HG03159 (cell line): ENCODE measurements around the gene BICC1.

Experiments
- ATAC-seq: cut with Tn5 transposase; IDR thresholded peaks from one replicate; pipeline ENCODE4 v1.9.1; 2021; ENCODE audit warnings: mild to moderate bottlenecking, moderate library complexity; ENCODE audit not compliant: unreplicated experiment

BICC1 gene

DNA sequence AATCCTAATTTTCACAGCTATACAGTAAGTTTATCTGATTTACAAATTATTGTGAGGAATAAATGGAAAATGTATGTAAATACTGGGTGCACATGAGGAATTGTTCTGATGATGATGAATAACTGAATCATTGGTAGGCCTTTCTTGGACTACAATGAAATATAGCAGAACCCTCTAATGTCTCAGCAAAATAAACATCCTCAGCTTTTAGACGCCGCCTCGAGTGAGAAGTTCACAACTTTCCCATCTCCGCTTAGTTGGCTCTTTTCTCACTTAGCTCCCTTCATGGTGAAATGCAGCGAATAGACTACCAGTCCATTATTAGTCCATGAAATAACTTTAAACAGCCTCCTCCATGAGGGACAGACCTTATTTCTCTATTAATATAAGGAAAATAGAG, 182.3 kb downstream of the BICC1 start:
- ATAC-seq = no peak

DNA sequence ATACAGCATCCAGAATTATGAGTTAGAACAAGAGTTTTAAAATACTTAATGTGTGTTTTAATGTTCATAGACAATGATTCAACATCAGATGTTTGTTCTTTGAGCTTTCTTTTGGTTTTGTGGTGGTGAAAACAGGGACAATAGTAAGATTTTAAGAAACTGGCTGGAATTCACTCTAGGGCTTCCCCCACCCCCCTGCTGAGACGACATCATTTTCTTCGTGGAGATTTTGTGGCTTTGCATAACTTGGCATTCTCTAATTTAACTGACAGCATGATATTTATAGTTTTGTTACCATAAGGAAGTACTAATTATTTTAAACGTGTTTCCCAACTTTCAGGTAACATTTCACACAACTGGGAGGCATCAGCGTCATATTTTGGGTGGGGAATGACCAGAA, 184.1 kb downstream of the BICC1 start:
- ATAC-seq = no peak

DNA sequence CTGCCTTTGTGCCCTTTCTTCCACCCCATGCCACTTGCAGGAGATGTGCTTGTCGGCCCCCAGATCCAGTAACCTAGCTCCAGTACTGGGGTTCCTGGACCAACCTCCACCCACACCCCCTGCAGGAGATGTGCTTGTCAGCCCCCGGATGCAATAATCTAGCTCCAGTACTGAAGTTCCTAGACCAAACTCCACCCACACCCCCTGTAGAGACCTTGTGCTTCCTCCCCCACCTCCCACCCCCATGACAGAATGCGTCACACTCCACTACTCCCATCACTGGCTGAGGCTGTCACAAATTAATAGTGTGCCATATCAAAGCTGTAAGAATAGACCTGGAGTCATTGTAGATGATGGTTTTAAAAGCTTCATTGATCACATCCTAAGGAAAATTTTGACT, 185.0 kb downstream of the BICC1 start:
- no peak for ATAC-seq

DNA sequence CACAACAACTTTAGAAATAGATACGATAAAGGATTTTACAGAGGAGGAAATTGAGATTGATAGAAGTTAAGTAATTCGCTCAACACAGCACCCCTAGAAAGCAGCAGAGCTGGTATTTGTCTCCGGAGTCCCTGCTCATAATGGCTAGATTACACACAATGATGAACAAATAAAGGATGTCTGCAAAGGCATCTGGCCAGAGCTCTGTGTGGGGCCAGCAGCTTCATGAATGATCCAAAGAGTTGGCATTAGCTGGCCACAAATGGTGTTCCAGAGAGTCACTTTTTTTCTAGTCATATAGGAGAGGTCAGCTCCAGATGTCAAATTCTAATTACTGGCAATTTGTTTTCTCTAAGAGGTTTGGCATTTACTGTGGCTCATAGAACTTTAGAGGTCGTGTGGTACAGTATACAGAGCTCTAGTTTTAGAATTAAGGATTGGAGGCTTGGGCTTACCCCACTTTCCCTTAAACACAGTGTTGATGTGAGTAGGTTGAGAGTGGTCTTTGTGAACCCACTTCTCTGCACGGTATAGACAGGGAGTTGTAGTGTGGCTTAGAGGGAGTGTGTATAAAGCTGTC, 186.2 kb downstream of the BICC1 start:
- ATAC-seq = no peak

DNA sequence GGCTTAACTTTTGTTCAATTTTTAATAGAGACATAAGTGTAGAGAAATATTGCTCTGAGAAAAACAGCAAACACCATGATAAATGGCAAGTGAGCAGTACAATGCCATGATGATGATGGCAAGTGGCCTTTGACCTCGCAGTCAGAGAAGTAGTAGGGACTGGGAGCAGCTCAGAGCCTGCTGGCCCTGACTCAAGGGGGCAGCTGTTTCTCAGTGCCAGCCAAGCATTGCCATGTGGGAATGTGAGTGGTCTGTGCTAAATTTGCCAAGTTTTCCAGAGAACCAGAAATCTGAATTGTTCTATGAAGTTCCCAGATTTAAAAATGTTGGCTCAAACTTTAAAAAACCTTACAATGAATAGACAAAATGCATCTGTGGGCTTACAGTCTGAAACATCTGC, 187.9 kb downstream of the BICC1 start:
- no peak for ATAC-seq

DNA sequence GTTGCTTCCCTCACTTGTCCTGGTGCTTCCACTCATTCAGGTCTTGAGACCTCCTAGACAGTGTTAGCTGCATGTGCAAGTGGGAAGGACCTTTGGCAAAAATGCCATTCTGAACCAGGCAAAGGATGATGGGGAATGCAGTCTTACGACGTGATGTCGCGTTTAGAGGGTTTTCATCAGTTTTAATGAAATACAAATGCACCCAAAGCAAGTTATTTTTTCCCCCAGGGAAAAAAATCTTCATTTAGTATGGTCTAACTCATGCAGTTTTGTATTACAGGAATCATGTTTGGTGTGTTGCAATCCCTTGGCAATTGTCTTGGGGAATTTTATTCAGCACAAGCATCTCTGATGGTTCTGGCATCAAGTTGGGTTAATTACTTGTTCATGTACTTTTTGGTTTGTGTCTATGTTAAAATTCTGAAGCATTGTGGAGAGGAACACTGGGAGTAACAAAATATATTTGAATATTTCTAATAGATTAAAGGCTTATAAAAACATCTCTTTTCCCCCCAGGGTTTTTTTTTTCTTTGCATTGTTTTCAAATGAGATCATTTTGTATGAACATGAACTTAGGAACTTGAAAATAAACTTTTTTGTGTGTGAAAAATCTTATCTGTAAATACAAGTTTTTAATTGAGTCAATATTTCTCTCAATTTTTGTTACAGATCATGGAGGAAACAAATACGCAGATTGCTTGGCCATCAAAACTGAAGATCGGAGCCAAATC, 188.9 kb downstream of the BICC1 start:
- ATAC-seq = no peak

DNA sequence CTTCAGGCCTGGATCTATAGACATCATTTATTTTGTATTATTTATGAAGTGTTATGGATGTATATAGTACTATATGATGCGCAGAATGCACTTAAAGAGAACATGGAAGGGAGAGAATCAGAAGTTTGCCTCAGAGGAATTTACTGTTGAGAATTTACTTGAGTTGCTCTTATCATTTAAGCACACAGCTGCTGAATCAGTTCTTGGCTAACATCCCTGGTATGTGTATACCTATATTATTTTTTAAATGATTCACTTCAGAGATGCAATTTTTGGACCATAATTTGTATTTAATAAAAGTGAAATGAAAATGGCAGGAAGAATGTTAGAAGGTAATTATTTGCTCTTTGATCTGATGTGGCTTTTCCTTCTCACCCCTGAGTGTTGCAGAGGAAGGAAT, 191.6 kb downstream of the BICC1 start:
- no peak for ATAC-seq

DNA sequence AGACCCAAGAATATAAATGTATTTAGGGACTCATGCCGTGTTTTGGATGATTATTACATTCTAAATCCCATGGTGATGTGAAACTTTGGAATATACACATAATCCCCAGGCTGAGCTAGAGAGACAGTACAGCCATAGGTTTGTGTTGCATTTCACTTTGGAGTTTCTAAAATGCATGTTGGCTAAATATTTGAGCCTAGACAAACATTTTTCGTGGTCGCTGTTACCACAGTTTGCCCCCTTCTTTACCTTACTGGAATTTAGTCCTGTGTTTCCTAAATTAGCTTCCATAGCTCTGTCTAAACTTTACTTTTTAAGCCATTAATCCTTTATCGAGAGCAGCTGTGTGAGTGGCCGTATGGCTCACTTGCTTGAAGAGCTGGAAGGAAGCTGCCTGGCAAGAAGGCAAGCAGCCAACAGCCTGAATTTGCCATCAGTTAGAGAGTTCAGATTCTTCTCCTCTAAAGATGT, 192.0 kb downstream of the BICC1 start:
- ATAC-seq = no peak

DNA sequence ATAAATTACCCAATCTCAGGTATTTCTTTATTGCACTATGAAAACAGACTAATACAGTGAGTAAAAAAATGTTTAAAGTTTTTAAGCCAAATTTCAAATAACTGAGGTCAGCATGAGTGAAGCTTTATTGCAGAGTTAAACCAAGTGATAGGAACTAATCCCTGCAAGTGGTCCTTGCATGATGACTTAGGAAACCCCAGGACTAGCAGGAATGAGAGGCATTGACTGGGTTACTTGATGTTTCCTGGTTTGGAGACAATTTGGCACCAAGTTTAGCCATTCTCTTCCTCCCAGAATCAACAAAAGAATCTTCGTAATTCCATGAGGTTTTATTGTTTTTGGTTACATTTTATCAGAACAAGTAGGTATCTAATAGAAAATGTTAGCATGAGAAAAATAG, 194.2 kb downstream of the BICC1 start:
- no peak for ATAC-seq

DNA sequence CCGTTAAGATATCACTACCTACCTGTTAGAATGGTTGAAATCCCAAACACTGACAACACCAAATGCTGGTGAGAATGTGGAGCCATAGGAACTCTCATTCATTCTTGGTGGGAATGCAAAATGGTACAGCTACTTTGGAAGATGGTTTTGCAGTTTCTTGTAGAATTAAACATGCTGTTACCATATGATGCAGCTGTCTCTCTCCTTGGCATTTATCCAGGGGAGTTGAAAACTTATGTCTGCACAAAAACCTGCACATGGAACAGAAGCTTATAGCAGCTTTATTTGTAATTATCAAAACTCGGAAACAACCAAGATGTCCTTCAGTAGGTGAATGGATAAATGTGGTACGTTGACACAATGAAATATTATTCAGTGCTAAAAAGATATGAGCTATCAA, 199.5 kb downstream of the BICC1 start:
- no peak for ATAC-seq

DNA sequence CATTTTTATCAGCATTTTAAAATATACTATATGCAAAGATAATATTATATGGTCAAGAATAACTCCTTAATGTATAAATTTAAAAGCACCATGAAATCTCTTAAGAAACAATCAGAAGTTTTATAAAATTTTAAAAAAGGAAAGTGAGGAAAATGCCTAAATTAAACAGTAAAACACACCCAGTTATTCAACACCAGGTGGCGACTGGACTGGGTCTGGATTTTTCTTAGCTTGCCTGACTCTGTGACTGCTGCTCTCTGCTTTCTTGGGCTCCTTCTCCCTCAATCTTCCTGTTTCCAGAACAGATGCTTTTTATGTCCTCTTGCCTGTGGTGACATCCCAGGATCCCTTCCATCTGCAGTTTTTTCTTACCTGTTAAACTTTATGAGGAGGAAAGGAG, 200.3 kb downstream of the BICC1 start:
- no peak for ATAC-seq

DNA sequence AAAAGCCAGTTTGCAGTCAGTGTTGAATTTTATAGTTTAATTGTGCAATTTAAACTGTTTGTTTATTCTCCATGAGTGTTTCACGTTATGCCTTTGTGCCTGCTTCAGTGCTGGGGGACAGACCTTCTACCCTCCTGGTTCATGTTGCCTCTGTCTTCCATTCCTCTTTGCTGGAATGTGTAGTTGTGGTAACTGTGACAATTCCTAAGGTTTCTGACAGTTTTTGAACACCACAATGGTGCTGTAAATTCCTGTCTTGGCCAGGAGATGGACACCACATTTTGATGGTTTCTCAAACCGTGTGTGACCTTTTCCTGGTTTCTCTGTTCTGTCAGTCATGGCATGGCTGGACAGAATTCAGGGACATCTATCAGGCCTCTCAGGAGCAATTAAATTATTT, 201.7 kb downstream of the BICC1 start:
- no peak for ATAC-seq

DNA sequence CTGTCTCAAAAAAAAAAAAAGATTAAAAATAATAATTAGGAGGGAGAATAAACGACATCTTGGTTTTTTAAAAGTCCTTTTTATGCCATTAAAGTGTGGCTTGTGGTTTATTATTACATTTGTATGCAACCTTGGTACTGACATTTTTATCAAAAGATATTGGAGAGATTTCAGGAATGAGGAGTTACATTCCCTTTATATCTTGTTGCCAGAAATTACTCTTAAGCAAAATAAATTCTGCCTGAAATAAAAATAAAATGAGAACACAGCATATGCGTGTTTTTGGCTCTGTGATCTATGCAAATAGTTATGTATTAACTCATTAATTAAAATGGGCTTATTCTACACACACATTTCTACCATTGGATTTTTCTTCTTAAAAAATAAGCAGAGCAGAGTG, 202.4 kb downstream of the BICC1 start:
- no peak for ATAC-seq

DNA sequence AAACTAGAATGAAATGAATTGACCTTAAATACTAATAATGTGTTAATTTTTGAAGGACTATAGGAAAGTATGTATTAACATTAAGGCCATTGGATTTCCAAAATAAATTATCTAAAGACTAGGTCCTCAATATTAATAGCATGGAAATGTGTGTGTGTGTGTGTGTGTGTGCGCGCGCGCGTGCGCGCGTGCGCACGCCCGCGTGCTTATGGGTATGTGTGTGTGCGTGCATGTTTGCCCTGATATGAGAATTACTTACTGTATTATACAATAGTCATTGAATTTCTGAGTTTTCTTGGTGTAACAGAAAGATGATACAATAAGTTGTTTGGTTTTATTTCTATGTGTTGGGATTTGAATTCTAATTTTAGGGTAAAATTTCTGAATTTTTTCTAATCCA, 205.9 kb downstream of the BICC1 start:
- ATAC-seq = no peak

DNA sequence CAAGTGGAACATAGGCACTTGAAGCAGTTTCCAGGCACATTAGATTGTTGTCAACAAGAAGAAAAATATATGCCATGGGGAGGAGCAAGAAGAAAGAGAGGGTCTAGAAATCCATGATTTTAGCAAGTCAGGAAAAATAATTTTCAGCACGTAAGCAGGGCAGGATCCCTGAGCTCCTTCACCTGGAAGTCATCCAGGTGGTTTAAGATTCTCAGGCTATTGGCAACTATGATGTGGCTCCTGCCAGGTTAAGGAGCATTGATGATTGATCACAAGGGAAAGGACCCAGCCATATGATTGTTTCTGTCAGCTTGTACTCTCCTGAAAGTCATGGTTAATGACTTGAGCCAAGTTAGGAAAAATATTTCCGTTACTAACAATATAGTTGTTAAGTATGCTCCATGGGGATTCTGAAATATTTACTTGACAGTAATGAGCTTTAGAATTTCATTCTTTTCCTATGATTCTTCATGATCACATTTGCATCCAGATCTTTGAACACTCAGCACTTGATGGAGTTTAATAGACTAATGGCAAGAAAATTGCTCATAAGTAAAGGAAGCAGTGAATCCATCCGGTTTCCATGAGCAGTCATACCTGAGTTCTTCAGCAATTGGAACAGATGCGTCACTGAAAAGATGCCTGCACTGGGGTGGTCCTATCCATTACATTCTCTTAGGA, 209.1 kb downstream of the BICC1 start:
- no peak for ATAC-seq

DNA sequence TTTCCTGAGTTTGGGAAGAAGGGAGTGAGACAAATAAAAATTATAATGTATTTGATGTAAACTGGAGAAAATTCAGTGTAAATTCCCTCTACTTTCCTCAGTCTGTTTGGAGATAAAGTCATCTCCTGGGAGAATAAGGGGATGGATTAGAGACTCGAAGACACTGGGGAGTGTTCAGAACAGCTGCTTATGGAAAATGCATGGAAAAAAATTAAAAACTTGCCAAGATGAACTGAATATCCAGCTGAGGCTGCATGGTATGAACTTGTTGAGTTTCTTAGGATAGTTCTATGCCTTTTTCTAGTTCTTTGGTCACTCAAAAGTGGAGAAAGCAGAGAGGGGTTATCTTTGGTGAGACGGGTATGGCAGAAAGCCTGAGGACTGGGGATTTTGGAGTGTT, 210.5 kb downstream of the BICC1 start:
- no peak for ATAC-seq

DNA sequence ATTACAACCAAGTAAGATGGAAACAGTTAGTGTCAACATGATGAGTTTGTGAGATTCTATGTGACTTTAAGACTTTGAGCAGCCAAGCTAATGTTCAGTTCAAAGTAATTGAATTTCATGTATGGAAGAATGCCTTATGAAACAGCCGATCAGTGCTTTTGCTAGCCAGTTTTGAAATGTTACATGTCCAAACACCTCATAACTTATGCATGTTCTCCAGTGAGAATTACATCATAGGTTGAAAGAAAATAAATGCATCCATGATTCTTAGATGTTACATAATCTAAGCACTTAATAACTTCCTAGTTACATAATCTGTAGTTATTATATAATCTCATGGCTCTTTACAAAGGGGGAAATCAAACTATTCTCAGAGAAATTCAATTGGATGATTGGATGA, 211.3 kb downstream of the BICC1 start:
- no peak for ATAC-seq

DNA sequence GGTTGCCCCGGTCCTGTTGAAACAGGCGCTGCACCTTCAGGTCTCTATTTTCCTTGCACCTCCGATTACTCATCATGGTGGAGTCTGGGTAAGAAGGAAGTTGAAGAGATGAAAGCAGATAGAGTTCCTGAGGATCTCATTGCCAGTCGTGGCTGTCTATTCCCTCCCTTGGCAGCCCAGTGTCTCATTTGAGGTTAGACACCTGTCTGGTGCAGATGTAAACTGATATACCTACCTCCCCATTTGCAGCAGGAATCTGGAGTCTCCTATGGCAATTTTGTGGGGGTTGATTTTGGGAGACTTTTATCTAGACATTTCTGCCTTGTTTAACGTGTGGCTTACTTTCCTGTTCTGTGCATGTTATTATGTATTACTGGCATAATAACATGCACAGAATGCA, 212.1 kb downstream of the BICC1 start:
- no peak for ATAC-seq

DNA sequence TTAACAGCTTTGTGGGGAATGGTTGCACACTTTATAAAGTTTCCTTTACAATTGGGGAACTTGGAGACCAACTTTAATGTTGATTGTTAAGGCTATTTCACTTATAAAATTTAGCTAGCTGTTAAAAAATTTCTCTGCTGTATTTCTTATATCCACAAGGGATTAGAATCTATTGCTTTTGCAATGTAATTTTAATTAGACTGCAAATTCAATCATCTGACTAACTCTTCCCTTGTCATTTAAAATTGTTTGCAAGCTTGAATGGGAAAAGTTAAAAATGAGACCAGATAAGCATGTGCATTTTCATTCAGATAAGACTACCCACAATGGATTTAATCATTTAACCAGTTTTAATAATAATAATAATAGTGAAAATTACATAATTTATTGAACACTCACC, 213.2 kb downstream of the BICC1 start:
- no peak for ATAC-seq

DNA sequence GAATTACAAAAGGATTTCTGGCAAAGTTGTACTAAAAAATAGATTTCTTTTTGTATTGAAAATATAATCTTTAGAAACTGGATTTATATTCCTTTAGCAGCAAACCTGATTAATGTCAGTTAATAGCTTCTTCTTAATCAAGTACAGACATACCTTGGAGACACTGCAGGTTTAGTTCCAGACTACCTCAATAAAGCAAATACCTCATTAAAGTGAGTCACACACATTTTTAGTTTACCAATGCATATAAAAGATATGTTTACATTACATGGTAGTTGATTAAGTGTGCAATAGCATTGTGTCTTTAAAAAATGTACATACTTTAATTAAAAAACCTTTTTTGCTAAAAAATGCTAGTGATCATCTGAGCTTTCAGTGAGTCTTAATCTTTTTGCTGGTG, 215.0 kb downstream of the BICC1 start:
- ATAC-seq = no peak

DNA sequence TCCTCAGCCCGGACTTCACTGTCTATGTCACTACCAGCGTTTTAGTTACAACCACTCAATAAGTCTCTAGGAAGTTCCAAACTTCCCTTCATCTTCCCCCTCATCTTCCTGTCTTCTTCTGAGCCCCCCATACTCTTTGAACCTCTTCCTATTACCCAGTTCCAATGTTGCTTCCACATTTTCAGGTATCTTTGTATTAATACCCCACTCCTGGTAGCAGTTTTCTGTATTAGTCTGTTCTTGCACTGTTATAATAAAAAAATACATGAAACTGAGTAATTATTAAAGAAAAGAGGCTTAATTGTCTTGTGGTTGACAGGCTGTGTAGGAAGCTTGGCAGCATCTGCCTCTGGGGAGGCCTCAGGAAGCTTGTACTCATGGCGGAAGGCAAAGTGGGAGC, 218.6 kb downstream of the BICC1 start:
- no peak for ATAC-seq

DNA sequence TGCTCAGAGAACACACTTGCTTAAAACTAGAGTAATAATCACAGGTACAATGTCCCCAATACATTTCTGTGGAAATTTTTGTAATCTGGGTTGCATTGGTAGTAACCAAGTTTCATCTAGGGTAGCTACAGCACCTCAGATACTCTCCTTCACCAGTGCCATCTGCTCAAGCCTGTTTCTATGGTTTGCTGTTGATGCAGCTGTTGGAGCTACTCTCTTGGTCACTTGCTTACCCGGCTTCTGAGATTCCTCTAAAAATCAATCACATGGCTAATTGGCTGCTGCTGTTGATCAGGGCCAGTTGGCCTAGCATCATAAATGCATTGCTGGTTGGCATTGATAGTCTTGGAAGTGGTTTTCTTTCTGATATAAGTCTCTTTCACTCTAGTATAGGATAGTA, 220.8 kb downstream of the BICC1 start:
- no peak for ATAC-seq
